Loucy (cell line): ENCODE results near the gene RNF141.

Experiments used
- H2AFZ ChIP-seq: fragments of 200-600 bp; sonication (generic); 2 replicates; pipeline ENCODE4 v1.6.0; 2016; ENCODE audit warnings: antibody characterized with exemption, mild to moderate bottlenecking, low read length, moderate library complexity
- H3F3A ChIP-seq: fragments of 200-600 bp; 2 replicates; pipeline ENCODE4 v1.6.0; 2016; ENCODE audit warnings: antibody characterized with exemption, low read depth, mild to moderate bottlenecking
- H3K27me3 ChIP-seq: fragments of 200-600 bp; sonication (generic); 2 replicates; pipeline ENCODE4 v1.6.1; 2014; ENCODE audit warnings: low read length, mild to moderate bottlenecking; ENCODE audit not compliant: insufficient read depth, poor library complexity, severe bottlenecking
- H3K36me3 ChIP-seq: fragments of 200-600 bp; sonication (generic); 2 replicates; pipeline ENCODE4 v1.6.1; 2016; ENCODE audit warnings: low read length; ENCODE audit not compliant: insufficient read depth
- H3K4me1 ChIP-seq: fragments of 200-600 bp; sonication (generic); 2 replicates; pipeline ENCODE4 v1.5.1; 2014; ENCODE audit warnings: low read length, mild to moderate bottlenecking; ENCODE audit not compliant: insufficient read depth, poor library complexity, severe bottlenecking
- H3K4me2 ChIP-seq: fragments of 200-600 bp; sonication (generic); 2 replicates; pipeline ENCODE4 v1.6.0; 2014; ENCODE audit warnings: antibody characterized with exemption, low read length, low read depth, mild to moderate bottlenecking; ENCODE audit not compliant: poor library complexity, severe bottlenecking
- H3K4me3 ChIP-seq: fragments of 200-600 bp; sonication (generic); 2 replicates; pipeline ENCODE4 v1.5.1; 2014; ENCODE audit warnings: low read length, mild to moderate bottlenecking, mixed read lengths; ENCODE audit not compliant: poor library complexity, severe bottlenecking
- H3K79me2 ChIP-seq: fragments of 200-600 bp; sonication (generic); 2 replicates; pipeline ENCODE4 v1.6.1; 2014; ENCODE audit warnings: low read length; ENCODE audit not compliant: insufficient read depth
- H3K9ac ChIP-seq: fragments of 200-600 bp; sonication (generic); 2 replicates; pipeline ENCODE4 v1.6.0; 2014; ENCODE audit warnings: mild to moderate bottlenecking, low read depth, low read length, moderate library complexity; ENCODE audit not compliant: poor library complexity, severe bottlenecking
- H3K9me2 ChIP-seq: fragments of 200-600 bp; sonication (generic); replicated peaks from 2 replicates; pipeline ENCODE4 v1.6.1; 2016; ENCODE audit warnings: low read depth, low read length, mixed read lengths
- H3K9me3 ChIP-seq: fragments of 200-600 bp; sonication (generic); 2 replicates; pipeline ENCODE4 v1.6.1; 2014; ENCODE audit warnings: mild to moderate bottlenecking, antibody characterized with exemption, low read length, low read depth; ENCODE audit not compliant: insufficient read depth
- H4K20me1 ChIP-seq: fragments of 200-600 bp; sonication (generic); 2 replicates; pipeline ENCODE4 v1.6.0; 2014; ENCODE audit warnings: antibody characterized with exemption, low read length, mild to moderate bottlenecking; ENCODE audit not compliant: insufficient read depth, poor library complexity, severe bottlenecking
- CTCF ChIP-seq: fragments of 200-600 bp; sonication (generic); conservative IDR thresholded peaks from 2 replicates; pipeline ENCODE4 v1.5.1; 2014; ENCODE audit warnings: mild to moderate bottlenecking, antibody characterized with exemption, low read length
- EZH2phosphoT487 ChIP-seq: fragments of 200-600 bp; IDR thresholded peaks from 2 replicates; pipeline ENCODE4 v1.6.1; 2018; ENCODE audit warnings: antibody characterized with exemption, mild to moderate bottlenecking, moderate library complexity, borderline replicate concordance

Gene RNF141

GRCh38 chr11:10541561-10541930, 559 bp upstream of the RNF141 start:
- Histone ChIP-seq H3K36me3 (no peaks in the 10 kb centered on the region), H3K9ac (peak overlapping the region; percentile 78), H3F3A (no peaks in the 10 kb centered on the region), H3K4me2 (peak overlapping the region; percentile 82), H3K4me1 (peaks cover 14% of the 10 kb centered on the region), H3K9me3 (peaks cover 6% of the 10 kb centered on the region; the same call in 1 of the 2 replicates), H3K4me3 (peak overlapping the region; percentile 88), H3K79me2 (peaks cover 19% of the 10 kb centered on the region; the same call in 1 of the 2 replicates), H2AFZ (peak overlapping the region; percentile 95), H4K20me1 (peaks cover 6% of the 10 kb centered on the region), H3K27me3 (no peaks in the 10 kb centered on the region), H3K9me2 (no peaks in the 10 kb centered on the region)
- TF ChIP-seq EZH2phosphoT487 (no peak), CTCF (no peak)

- Histone ChIP-seq H3K79me2 (peaks cover 19% of the 10 kb centered on the region; the same call in 1 of the 2 replicates), H3K9me3 (peaks cover 6% of the 10 kb centered on the region; the same call in 1 of the 2 replicates), H3K4me2 (peak overlapping the region; percentile 96), H3K9me2 (no peaks in the 10 kb centered on the region), H2AFZ (peak overlapping the region; percentile 78), H3K27me3 (no peaks in the 10 kb centered on the region), H3K9ac (peak overlapping the region; percentile 78), H3K36me3 (no peaks in the 10 kb centered on the region), H3F3A (no peaks in the 10 kb centered on the region), H4K20me1 (peaks cover 6% of the 10 kb centered on the region), H3K4me1 (peaks cover 24% of the 10 kb centered on the region), H3K4me3 (peak overlapping the region; percentile 88)
- TF ChIP-seq EZH2phosphoT487 (no peak), CTCF (no peak)
Observed at GRCh38 chr11:10540546-10540914, 457 bp downstream of the RNF141 start.

GRCh38 chr11:10539339-10539738, 1.6 kb downstream of the RNF141 start:
- peaks cover 6% of the 10 kb centered on the region for H4K20me1 ChIP-seq
- H3K36me3 ChIP-seq: no peaks in the 10 kb centered on the region
- no peak overlapping the region for H3K4me3 ChIP-seq
- no peaks in the 10 kb centered on the region for H3K9me2 ChIP-seq
- H3K9ac ChIP-seq: no peak overlapping the region
- peaks cover 19% of the 10 kb centered on the region; the same call in 1 of the 2 replicates for H3K79me2 ChIP-seq
- no peaks in the 10 kb centered on the region for H3K27me3 ChIP-seq
- H3F3A ChIP-seq: no peaks in the 10 kb centered on the region
- no peak overlapping the region for H3K4me2 ChIP-seq
- H2AFZ ChIP-seq: no peak overlapping the region
- peaks cover 26% of the 10 kb centered on the region for H3K4me1 ChIP-seq
- H3K9me3 ChIP-seq: peaks cover 3% of the 10 kb centered on the region; the same call in 1 of the 2 replicates
- TF ChIP-seq CTCF: no peak
- TF ChIP-seq EZH2phosphoT487: no peak
